BLaER1 (cell line): ENCODE results near the gene ATG7.

Source experiments
- H3K27ac ChIP-seq: shearing (Covaris generic); formaldehyde crosslinking; 2 replicates; pipeline ENCODE4 v1.8.1; 2022
- H3K27me3 ChIP-seq: shearing (Covaris generic); formaldehyde crosslinking; 2 replicates; pipeline ENCODE4 v1.8.1; 2022
- H3K36me3 ChIP-seq: shearing (Covaris generic); formaldehyde crosslinking; 2 replicates; pipeline ENCODE4 v1.8.1; 2022
- H3K4me1 ChIP-seq: shearing (Covaris generic); formaldehyde crosslinking; 2 replicates; pipeline ENCODE4 v1.8.1; 2022
- H3K4me2 ChIP-seq: shearing (Covaris generic); formaldehyde crosslinking; 2 replicates; pipeline ENCODE4 v1.8.1; 2022
- H3K4me3 ChIP-seq: shearing (Covaris generic); formaldehyde crosslinking; 2 replicates; pipeline ENCODE4 v1.8.1; 2022
- H3K9ac ChIP-seq: shearing (Covaris generic); formaldehyde crosslinking; 2 replicates; pipeline ENCODE4 v1.8.1; 2022
- H3K9me3 ChIP-seq: shearing (Covaris generic); formaldehyde crosslinking; 2 replicates; pipeline ENCODE4 v1.8.1; 2022
- H4K20me1 ChIP-seq: shearing (Covaris generic); formaldehyde crosslinking; 2 replicates; pipeline ENCODE4 v1.8.1; 2022
- Cebpa-rat ChIP-seq: shearing (Covaris generic); IDR thresholded peaks from 2 replicates; pipeline ENCODE4 v1.8.1; 2022

Gene ATG7

DNA sequence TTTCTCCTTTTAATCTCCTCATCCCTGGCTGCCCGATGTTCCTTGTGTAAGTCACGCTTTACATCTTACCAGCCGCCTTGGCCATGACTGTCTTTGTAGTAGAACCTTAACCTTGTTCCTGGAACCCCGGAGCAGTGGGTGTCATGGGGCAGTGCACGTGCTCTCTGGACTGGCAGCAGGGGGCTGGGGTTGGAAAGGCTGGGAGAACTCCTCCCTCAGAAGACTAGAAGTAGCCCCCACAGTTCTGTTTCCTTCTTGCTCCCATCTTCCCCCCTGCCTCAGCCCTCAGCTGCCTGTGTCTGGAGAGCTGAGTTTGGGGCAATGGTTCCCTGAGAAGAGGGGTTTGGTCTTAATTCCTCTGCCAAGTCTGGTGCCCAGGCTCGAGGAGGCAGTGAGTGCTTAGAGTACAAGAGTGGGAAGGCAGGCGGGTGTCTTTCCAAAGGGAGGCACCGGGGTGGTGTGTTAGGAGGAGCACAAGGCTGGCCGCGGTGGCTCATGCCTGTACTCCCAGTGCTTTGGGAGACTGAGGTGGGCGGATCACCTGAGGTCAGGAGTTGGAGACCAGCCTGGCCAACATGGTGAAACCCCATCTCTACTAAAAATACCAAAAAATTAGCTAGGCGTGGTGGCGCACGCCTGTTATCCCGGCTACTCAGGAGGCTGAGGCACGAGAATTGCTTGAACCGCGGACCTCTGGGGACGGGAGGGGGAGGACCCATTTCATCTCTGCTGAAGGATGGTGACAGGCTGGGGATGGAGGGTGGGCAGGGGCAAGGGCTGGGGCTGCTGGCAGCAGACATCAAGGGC, 271.1 kb downstream of the ATG7 start:
- Histone ChIP-seq H3K9ac (no peak overlapping the region), H3K4me3 (no peak overlapping the region), H3K27me3 (no peaks in the 10 kb centered on the region), H3K27ac (no peak overlapping the region), H3K4me2 (no peak overlapping the region), H4K20me1 (0 out of 2 replicates have a peak, but pooled peaks cover 4% of the 10 kb centered on the region), H3K9me3 (no peaks in the 10 kb centered on the region), H3K36me3 (no peaks in the 10 kb centered on the region), H3K4me1 (peaks cover 13% of the 10 kb centered on the region)
- no peak for TF ChIP-seq Cebpa-rat

DNA sequence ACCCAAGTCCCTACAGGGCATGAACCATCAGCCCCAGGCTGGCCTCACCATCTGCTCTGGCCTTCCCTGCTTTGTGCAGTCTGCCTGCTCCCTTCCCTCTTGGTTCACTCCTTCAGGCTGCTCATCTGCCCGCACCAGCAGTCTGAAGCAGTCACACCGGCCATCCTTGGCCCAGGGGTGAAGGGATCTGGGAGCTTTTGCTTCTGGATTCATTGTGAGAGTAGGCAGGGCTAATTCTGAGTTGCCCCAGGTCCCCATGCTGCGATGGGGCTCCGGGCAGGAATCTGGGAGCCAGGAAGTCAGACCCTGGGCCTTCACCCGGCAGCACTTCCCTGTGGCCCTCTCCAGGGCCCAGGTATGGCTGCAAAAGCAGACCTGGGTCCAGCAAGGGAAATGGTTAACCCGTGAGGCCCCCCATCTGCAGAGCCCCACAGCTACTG, 271.8 kb downstream of the ATG7 start:
- Histone ChIP-seq H4K20me1 (0 out of 2 replicates have a peak, but pooled peaks cover 4% of the 10 kb centered on the region), H3K9me3 (no peaks in the 10 kb centered on the region), H3K36me3 (no peaks in the 10 kb centered on the region), H3K4me3 (no peak overlapping the region), H3K4me2 (peak overlapping the region; percentile 44), H3K27ac (peak overlapping the region; percentile 29; the same call in 1 of the 2 replicates), H3K4me1 (peaks cover 19% of the 10 kb centered on the region), H3K27me3 (no peaks in the 10 kb centered on the region), H3K9ac (no peak overlapping the region)
- TF ChIP-seq Cebpa-rat, result no peak

DNA sequence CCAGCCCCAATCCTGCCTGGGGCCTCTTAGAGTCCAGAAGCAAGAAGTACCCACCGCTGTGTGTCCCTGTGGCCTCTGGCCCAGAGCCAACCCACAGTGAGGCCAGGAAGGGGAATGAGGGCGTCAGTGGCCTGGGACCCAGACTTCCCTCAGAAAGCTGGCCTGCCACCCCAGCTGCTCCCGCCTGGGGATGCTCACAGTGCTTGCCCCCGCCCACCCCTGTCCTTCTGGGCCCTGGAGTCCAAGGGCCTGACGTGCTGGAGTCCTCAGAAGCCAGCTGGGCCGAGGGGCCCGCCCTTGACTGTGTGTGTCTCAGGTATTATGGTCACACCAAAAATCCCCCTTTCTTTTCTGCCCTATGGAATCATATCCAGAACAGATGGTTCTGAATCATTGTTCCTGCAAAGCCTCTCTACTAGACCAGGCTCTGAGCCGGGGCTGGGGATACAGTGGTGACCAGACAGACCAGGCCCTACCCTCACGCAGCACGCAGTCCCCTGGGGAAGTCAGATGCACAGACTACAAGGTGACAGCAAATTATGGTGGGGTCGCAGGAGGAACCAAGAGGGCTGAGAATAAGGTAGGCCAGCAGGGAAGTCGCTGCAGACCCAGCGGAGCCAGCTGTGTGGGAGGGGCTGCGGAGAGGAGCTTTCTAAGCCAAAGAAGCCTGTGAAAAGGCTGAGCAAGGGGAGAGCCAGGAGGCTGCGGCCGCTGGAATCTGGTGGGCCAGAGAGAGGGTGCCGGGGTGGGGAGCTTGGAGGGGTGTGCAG, 272.4 kb downstream of the ATG7 start:
- H4K20me1 ChIP-seq, result peaks cover 4% of the 10 kb centered on the region; the same call in 1 of the 2 replicates
- H3K36me3 ChIP-seq, result no peaks in the 10 kb centered on the region
- H3K4me1 ChIP-seq, result peaks cover 25% of the 10 kb centered on the region
- peak overlapping the region; percentile 44 for H3K4me2 ChIP-seq
- no peak overlapping the region for H3K9ac ChIP-seq
- H3K4me3 ChIP-seq, result no peak overlapping the region
- H3K27me3 ChIP-seq, result no peaks in the 10 kb centered on the region
- H3K27ac ChIP-seq, result peak overlapping the region; percentile 29
- H3K9me3 ChIP-seq, result no peaks in the 10 kb centered on the region
- no peak for TF ChIP-seq Cebpa-rat

DNA sequence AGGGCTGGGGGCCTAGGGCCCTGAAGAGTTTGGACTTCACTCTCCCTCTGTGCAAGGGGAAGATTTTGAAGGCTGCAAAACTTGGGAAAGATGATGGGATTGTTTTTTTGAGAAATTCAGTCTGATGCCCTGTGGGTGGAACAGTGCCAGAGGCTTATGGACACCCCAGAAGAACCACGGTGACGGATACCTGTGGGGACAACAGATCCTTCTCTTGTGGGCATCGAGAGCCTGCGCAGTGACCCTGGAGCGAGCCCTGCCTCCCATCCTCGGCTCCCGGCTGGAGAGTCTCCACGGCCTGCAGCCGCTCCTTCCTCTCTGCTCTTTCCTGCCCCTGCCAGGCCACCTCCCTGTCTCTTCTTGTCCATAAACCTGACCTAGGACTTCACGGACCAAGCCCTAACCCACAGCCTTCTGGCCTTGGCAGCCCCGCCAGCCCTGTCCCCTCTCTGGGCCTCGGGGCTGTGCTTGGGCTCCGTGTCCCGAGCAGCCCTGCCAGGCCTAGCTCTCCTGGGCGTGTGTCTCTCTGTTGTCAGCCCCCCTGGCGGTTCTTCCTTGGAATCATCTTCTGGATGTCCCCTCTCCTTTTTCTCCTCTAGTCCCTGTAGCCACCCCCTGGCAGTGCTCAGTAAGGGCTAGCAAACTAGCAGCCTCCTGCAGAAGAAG, 273.1 kb downstream of the ATG7 start:
- Histone ChIP-seq H3K4me1 (peaks cover 32% of the 10 kb centered on the region), H3K36me3 (no peaks in the 10 kb centered on the region), H3K4me2 (no peak overlapping the region), H3K9me3 (no peaks in the 10 kb centered on the region), H3K27me3 (no peaks in the 10 kb centered on the region), H3K9ac (no peak overlapping the region), H3K27ac (0 out of 2 replicates have a peak overlapping the region, but pooled peaks have one; percentile 4), H4K20me1 (peaks cover 8% of the 10 kb centered on the region), H3K4me3 (no peak overlapping the region)
- TF ChIP-seq Cebpa-rat, result no peak

DNA sequence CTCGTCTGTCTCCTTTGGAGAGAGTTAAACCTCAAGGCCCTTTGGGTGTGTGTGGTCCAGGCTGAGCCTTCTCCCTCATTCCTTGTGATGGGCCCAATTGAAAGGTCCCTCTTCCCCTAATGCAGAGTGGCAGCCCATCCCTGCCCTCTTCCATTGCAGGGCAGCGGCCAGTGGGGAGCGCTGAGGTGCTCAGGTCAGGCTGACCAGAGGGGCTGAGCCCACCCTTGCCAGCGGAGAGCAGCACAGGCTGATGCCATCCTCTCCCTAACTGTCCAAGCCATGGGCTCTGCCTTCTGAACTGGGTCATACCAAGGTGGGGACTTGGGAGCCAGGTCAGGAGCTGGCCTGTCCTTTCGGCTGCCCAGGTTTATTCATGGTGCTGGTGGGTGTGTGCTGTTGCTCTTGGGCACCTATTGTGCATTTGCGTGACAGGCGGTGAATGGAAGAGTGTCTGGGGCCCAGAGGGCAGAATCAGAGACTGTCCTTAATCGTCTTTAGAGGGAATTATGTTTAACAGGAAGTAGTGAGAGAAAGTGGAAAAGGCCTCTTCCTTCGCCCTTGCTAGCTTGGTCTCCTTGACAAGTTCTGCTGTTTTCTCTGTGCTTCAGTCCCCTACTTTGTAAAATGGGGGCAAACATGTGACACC, 274.6 kb downstream of the ATG7 start:
- Histone ChIP-seq H3K9me3 (no peaks in the 10 kb centered on the region), H3K36me3 (no peaks in the 10 kb centered on the region), H3K27ac (peak overlapping the region; percentile 9; the same call in 1 of the 2 replicates), H3K4me1 (peaks cover 44% of the 10 kb centered on the region), H3K4me2 (no peak overlapping the region), H3K9ac (no peak overlapping the region), H3K4me3 (no peak overlapping the region), H4K20me1 (peaks cover 18% of the 10 kb centered on the region), H3K27me3 (no peaks in the 10 kb centered on the region)
- no peak for TF ChIP-seq Cebpa-rat

DNA sequence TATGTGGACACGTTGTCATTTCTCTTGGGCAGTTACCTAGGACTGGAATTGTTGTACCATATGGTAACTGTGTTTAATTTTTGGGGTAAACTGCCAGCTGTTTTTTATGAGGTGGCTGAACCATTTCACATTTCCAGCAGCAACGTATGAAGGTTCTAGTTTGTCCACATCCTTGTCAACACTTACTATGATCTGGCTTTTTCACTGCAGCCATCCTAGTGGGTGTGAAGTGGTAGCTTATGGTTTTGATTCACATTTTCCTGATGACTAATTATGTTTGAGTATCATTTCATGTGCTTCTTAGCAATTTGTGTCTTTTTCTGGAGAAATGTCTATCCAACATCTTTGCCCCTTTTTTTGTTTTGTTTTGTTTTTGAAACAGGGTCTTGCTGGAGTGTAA, 275.3 kb downstream of the ATG7 start:
- H4K20me1 ChIP-seq, result peaks cover 23% of the 10 kb centered on the region

DNA sequence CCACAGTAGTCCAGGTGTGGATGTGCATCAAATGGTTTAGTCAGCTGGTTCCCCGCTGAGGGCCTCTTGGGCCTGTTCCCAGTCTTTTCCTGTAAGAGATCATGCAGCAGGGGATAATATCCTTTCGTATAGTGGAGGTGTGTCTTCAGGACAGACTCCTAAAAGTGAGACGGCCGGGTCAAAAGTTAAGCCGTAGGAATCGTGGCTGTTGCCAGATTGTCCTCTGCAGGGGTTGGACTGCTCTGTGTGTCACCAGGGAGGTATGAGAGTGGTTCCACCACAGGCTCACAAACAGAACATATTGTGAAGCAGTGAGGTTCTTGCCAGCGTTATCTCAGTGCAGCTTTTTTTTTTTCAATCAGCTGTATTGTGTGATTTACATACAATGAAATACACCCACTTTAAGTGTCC, 276.5 kb downstream of the ATG7 start:
- peak overlapping the region; percentile 11; the same call in 1 of the 2 replicates for H3K4me2 ChIP-seq
- H4K20me1 ChIP-seq, result peaks cover 28% of the 10 kb centered on the region
- no peak overlapping the region for H3K9ac ChIP-seq
- peaks cover 15% of the 10 kb centered on the region for H3K36me3 ChIP-seq
- H3K27ac ChIP-seq, result no peak overlapping the region
- TF ChIP-seq Cebpa-rat, result no peak
- no peaks in the 10 kb centered on the region for H3K27me3 ChIP-seq
- peaks cover 44% of the 10 kb centered on the region for H3K4me1 ChIP-seq
- H3K4me3 ChIP-seq, result no peak overlapping the region
- H3K9me3 ChIP-seq, result no peaks in the 10 kb centered on the region

More for the DNA sequence above, 275.3 kb downstream of the ATG7 start:
- TF ChIP-seq Cebpa-rat, result no peak
- Histone ChIP-seq H3K4me1 (peaks cover 44% of the 10 kb centered on the region), H3K36me3 (peaks cover 3% of the 10 kb centered on the region; the same call in 1 of the 2 replicates), H3K4me3 (no peak overlapping the region), H3K27ac (no peak overlapping the region), H3K27me3 (no peaks in the 10 kb centered on the region), H3K9ac (no peak overlapping the region), H3K4me2 (no peak overlapping the region), H3K9me3 (no peaks in the 10 kb centered on the region)

DNA sequence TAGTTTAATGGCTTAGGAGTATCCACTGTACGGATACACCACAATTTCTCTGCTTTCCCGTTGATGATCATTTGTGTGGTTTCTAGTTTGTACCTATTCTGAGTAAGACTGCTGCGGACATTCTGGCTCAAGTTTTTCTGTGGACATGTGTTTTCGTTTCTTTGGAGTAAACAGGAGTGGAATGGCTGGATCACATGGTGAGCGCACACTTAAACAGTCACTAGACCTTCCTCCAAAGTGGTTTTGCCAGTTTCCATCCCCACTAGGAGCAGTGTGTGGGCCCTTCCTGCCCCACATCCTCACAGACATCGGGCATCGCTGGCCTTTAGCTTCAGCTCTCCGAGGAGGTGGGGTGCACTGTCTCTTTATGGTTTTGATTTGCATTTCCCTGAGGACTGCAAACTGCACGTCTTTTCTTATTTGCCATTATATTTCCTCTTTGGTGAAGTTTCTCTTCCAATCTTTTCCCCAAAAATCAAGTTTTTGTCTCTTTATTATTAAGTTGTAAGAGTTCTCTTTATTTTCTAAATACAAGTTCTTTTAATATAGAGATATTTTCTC, 277.5 kb downstream of the ATG7 start:
- H3K4me2 ChIP-seq, result peak overlapping the region; percentile 60
- H3K9ac ChIP-seq, result no peak overlapping the region

DNA sequence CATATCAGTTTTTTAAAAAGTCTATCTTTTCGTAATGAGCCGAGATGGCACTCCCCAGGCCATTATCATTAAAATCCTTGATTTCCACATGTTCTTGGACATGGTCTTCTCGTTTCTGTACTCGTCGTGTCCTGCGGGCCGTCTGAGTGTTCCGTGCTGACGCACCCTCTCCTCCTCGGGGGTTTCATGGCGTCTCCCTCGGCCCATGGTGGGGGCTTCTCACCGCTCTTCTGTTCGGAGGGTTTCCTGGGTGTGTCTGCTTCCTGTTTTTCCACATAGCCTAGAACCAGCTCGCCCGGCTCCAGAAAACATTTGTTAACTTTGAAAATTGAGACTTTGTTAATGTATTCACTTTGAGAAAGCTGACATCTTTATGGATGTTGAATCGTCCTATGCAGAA, 278.8 kb downstream of the ATG7 start:
- Histone ChIP-seq H4K20me1 (peaks cover 51% of the 10 kb centered on the region), H3K4me3 (no peak overlapping the region), H3K9me3 (no peaks in the 10 kb centered on the region), H3K4me1 (peaks cover 34% of the 10 kb centered on the region), H3K9ac (no peak overlapping the region), H3K4me2 (no peak overlapping the region; the same call in 1 of the 2 replicates), H3K27ac (no peak overlapping the region), H3K27me3 (no peaks in the 10 kb centered on the region), H3K36me3 (peaks cover 38% of the 10 kb centered on the region)
- TF ChIP-seq Cebpa-rat, result no peak

More for the DNA sequence above, 277.5 kb downstream of the ATG7 start:
- Histone ChIP-seq H3K27ac (no peak overlapping the region), H3K4me1 (peaks cover 34% of the 10 kb centered on the region), H3K4me3 (no peak overlapping the region), H4K20me1 (peaks cover 38% of the 10 kb centered on the region), H3K9me3 (no peaks in the 10 kb centered on the region), H3K36me3 (peaks cover 25% of the 10 kb centered on the region), H3K27me3 (no peaks in the 10 kb centered on the region)
- TF ChIP-seq Cebpa-rat, result no peak
